GM21529 (cell line): Measurements from ENCODE around the gene QRICH2.
"Not testable (repeated sequence)": the region's sequence is repeated elsewhere in the genome, so short reads cannot be mapped to it uniquely, and the experiment has no call there.

ENCODE experiments used
- ATAC-seq: cut with Tn5 transposase; IDR thresholded peaks from one replicate; pipeline ENCODE4 v1.9.1; 2021; ENCODE audit not compliant: unreplicated experiment

Gene QRICH2

GRCh38 chr17:76333673-76334505, 25.8 kb upstream of the QRICH2 start:
- no peak for ATAC-seq

- no peak for ATAC-seq
Measured at GRCh38 chr17:76331083-76331482, 23.0 kb upstream of the QRICH2 start.

DNA sequence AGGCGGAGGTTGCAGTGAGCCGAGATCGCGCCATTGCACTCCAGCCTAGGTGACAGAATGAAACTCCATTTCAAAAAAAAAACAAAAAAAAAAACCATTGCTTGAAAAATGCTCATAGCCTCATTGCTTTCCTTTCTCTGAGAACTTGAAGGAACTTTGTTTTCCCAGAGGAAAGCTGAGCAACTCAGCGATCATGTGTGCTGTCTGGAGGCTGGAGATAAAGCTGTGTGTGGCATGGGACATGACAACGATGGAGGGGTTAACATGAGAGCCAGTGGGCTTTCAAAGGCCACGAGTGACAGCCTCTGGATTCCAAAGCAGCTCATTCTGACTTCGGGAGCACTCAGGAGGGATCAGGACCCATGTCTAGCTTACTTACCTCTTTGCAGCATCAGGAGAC, 21.6 kb upstream of the QRICH2 start:
- ATAC-seq = no peak

GRCh38 chr17:76327696-76328095, 19.6 kb upstream of the QRICH2 start:
- ATAC-seq = no peak

DNA sequence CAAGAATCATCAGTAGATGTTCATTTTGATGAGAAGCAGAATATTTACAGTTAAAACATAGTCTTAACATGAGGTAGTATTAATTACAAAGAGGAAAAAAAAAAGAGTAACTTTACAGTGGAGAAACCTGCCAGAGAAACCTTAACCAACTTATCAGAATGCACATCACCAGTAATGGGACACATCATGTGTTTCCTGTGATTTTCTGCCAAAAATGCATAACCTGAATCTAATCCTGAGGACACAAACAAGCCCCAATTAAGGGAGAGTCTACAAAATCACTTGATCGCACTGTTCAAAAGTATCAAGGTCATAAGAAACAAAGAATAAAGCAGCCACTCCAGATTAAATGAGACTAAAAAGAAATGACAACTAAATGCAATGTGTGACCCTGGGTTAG, 18.2 kb upstream of the QRICH2 start:
- ATAC-seq = no peak

DNA sequence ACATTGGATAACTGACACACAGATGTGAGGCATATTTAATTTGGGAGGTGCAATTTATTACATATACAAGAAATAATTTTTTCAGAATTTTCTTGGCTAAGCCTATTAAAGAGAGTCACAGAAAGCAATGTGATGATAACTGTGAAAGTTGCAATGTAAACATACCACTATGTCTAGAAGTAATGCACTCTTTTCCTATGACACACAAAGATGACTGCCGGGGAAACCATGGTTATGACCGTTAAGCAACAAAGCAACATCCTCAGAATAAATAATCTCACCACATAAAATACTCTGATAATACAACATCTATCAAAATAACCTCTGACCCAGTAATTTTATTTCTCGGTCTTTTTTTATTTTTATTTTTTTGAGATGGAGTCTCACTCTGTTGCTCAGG, 10.5 kb upstream of the QRICH2 start:
- no peak for ATAC-seq

- no peak for ATAC-seq
Measured at GRCh38 chr17:76317535-76317934, 9.5 kb upstream of the QRICH2 start.

GRCh38 chr17:76314392-76315227, 6.5 kb upstream of the QRICH2 start:
- ATAC-seq = no peak

DNA sequence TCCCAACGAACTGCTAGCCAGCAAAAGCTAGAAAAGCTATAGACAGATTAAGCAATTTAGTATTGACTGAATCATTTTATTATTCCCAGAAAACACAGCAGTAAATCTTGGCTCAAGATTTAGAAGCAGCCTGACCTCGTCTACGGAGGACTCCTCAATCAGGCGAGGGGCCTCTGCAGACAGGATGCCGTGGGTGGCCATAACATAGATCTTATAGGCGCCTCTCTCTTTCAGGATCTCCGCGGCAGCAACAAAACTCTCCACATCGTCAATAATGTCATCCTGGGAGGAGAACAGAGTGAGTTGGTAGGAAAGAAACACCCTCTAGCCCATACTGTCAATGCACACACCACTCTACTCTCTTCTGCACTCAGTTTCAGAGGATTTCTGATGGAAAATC, 4.7 kb upstream of the QRICH2 start:
- no peak for ATAC-seq

DNA sequence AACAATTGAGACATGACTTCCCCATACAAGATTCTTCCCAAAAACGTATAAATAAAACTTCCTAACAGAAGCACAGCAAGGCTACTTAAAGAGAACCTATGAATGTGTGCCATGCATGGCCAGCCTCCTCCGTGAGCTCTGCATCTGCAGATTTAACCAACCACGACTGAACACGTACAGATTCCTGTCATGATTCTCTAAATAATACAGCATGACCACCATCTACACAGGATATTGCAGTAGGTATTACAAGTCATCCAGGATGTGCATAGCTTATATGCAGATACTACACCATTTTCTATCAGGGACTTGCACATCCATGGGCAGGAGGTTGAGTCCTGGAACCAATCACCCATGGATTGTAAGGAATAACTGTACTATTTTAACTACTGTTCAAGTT, 1.4 kb upstream of the QRICH2 start:
- no peak for ATAC-seq

DNA sequence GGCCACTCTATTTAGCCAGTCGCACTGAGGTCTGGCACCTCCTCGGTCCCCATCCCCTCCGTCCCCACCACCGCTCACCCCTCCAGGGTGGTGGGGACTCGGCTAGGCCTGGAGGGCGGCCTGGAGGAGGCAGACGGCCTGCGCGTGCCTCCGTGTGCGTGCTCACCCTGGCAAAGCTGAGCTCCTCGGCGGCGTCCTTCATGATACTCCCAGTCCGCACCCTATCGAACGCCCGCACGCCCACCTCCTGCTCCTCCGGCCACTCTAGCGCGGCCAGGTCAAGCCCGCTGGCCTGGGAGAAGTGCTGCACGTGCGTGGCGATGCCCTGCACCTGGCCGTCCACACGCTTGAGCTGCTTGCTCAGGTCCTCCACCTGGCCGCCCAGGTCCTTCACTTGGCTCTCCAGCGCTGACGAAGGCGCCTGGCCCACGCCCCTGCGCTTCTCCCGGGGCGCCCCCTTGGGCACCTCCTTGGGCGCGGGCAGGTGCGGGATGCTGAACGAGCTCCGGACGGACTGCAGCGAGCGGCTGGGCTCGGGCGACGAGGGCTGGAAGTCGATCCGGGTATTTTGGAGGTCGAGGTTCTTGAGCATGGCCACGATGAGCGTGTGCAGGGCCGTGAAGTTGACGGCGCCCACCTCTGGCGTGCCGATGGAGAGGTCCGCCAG, 644 bp downstream of the QRICH2 start:
- no peak for ATAC-seq

- ATAC-seq = not testable (repeated sequence)
Measured at GRCh38 chr17:76305135-76305454, 3.0 kb downstream of the QRICH2 start.

- no peak for ATAC-seq
Measured at GRCh38 chr17:76304226-76305134, 3.6 kb downstream of the QRICH2 start.

DNA sequence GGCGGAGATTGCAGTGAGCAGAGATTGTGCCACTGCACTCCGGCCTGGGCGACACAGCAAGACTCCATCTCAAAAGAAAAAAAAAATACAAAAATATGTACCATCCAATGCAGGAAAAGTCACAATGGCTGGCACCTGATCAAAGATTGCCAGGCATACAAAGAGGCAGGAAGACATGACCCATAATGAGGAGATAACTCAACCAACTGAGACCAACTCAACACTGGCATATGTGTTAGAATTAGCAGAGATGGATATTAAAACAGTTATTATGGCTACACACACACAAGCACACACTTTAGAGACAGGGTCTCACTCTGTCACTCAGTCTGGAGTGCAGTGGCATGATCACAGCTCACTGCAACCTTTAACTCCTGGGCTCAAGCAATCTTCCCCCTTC, 10.6 kb downstream of the QRICH2 start:
- ATAC-seq = no peak

GRCh38 chr17:76296889-76297288, 11.2 kb downstream of the QRICH2 start:
- no peak for ATAC-seq

- no peak for ATAC-seq
Measured at GRCh38 chr17:76296186-76296585, 11.9 kb downstream of the QRICH2 start.

GRCh38 chr17:76293106-76293505, 15.0 kb downstream of the QRICH2 start:
- ATAC-seq = no peak

DNA sequence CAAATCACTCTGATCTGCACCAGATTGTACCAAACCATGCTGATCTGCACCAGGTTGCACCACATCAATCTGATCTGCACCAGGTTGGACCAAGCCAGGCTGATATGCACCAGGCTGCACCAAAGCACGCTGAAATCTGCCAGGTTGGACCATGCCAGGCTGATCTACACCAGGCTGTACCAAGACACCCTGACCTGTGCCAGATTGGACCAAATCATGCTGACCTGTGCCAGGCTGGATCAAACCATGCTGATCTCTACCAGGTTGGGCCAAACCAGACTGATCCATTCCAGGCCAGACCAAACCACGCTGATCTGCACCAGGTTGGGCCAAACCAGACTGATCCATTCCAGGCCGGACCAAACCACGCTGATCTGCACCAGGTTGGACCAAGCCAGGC, 15.5 kb downstream of the QRICH2 start:
- no peak for ATAC-seq

DNA sequence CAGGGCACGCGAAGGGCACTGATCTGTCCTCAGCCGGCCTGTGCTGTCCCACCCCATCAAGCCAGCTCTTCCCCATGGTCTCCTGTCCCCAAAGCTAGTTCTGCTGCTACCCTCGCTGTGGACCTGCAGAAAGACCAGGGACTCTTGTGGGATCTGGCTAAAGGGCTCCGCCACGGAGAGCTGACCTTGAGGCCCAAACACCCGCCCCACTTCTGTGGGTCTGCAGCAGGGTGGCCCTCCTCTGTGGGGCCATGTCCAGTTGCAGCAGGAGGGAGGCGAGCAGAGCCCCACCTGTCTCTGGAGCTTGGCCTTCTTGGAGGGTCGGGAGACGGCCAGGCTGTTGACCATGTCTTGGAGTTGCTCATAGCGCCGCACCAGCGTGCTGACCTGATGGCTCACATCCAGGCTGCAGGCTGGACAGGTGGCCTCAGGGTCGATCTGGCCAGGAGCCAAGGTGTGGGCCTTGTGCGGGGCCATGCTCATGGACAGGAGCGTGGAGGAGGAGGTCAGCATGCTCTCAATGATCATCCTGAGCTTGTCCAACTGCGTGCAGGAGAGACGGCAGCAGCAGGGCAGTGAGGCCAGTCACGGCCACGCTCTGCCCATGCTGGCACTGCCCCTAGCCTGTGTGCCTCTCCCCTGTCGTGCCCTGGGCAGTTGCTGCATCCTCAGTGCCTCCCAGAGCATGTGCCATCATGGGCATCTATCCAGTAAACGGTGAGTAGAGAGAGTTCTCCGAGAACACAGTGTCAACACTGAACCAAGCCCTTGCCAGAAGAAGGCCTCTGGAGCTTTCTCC, 26.3 kb downstream of the QRICH2 start:
- ATAC-seq = no peak

GRCh38 chr17:76280650-76281049, 27.4 kb downstream of the QRICH2 start:
- no peak for ATAC-seq
